Activated CD4-positive, alpha-beta memory T cell treated with anti-CD3 and anti-CD28 coated beads for 36 hours (primary cell): ENCODE results near the gene PHACTR1. TPM values are rescaled to one million over a fixed set of nuclear protein-coding genes. Genes with fewer than 3 reads are reported as not detected.
"Not testable (repeated sequence)": the region's sequence is repeated elsewhere in the genome, so short reads cannot be mapped to it uniquely, and the experiment has no call there.

Experiments
- CTCF ChIA-PET: fragments of 350-600 bp; sonication (Branson Sonifier 250); formaldehyde crosslinking; loops from one replicate; lab custom pipeline; 2021; ENCODE audit warnings: antibody characterized with exemption, inconsistent platforms; lab: Charles Lee
- POLR2A ChIA-PET: fragments of 350-600 bp; sonication (Branson Sonifier 250); formaldehyde crosslinking; loops from one replicate; lab custom pipeline; 2021; ENCODE audit warnings: antibody characterized with exemption; lab: Charles Lee
- DNase-seq: peaks from one replicate; pipeline ENCODE4 v3.0.0-alpha.2; 2020
- H3K27ac Mint-ChIP-seq: one replicate; pipeline ENCODE4 v1.8.0; 2021; ENCODE audit warnings: mixed read lengths
- H3K27me3 Mint-ChIP-seq: one replicate; pipeline ENCODE4 v1.8.0; 2021; ENCODE audit warnings: mixed read lengths
- H3K36me3 Mint-ChIP-seq: one replicate; pipeline ENCODE4 v1.8.0; 2021; ENCODE audit warnings: mixed read lengths
- H3K4me1 Mint-ChIP-seq: one replicate; pipeline ENCODE4 v1.8.0; 2021; ENCODE audit warnings: low read depth, mixed read lengths
- H3K4me3 Mint-ChIP-seq: one replicate; pipeline ENCODE4 v1.8.0; 2021; ENCODE audit warnings: mild to moderate bottlenecking, mixed read lengths
- H3K9me3 Mint-ChIP-seq: one replicate; pipeline ENCODE4 v1.8.0; 2021; ENCODE audit warnings: mixed read lengths
- intact Hi-C: fragments of 100-400 bp; cut with micrococcal nuclease; formaldehyde crosslinking; loops from one replicate; pipeline ENCODE4 v1.15.1; 2023
- total RNA-seq, 2 experiments: library from RNA; stranded (reverse); gene quantifications; one replicate each; pipeline ENCODE4 v1.2.3, GENCODE V29; 2021

PHACTR1 gene
- total RNA-seq, 2 experiments from 2014 or later, result not detected

- CTCF ChIA-PET, result no interaction called here
- intact Hi-C loops, result no loop called here
- no peak for DNase-seq
- H3K27me3 Mint-ChIP-seq, result peaks cover 16% of the 10 kb centered on the region
- H3K36me3 Mint-ChIP-seq, result no peaks in the 10 kb centered on the region
- H3K4me1 Mint-ChIP-seq, result no peaks in the 10 kb centered on the region
- no peaks in the 10 kb centered on the region for H3K9me3 Mint-ChIP-seq
- H3K27ac Mint-ChIP-seq, result no peak overlapping the region
- no peak overlapping the region for H3K4me3 Mint-ChIP-seq
- POLR2A ChIA-PET, result no interaction called here
Measured at GRCh38 chr6:12929678-12930077, 213.1 kb downstream of the PHACTR1 start.

DNA sequence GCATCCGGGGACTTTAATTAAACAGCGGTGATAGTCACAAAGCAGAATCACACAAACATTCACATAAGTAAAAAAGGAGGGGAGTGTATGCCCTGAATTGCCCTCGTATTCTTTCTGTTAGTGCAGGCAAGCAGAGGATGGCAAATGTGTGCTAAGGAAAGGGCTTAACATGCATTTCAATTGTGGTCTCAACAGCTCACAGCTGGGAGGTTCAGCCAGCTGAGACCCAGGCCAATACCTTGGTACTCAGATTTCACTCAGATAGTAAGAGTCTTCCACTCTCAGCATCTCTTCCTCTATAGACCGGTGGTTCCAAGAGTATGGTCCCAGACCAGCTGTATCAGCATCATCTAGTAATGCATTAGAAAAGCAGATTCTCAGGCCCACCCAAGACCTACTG is 215.1 kb downstream of the PHACTR1 start:
- Mint-ChIP-seq H3K4me3 (no peak overlapping the region), H3K9me3 (no peaks in the 10 kb centered on the region), H3K36me3 (no peaks in the 10 kb centered on the region), H3K27me3 (peaks cover 12% of the 10 kb centered on the region), H3K4me1 (no peaks in the 10 kb centered on the region), H3K27ac (no peak overlapping the region)
- no peak for DNase-seq
- CTCF ChIA-PET, result no interaction called here
- intact Hi-C loops, result no loop called here
- POLR2A ChIA-PET, result no interaction called here

DNA sequence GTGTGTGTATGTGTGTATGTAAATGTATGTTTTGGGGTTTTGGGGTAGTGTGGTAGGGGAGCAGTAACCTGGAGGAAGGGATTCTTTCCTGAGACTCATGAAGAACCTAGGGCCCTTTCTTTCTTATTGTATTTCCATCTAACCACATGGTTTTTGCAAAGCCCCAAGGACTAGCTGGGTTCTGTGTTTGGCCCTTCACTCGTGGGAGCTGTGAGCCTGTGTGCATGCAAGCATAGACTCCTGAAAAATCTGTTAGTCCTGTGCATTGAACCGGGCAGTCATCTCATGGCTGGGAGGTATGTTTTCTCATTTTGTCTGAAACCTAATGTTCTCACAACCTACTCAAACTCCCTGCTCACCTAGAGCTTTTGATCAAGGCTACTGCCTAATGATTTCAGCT is 219.1 kb downstream of the PHACTR1 start:
- intact Hi-C loops, result no loop called here
- CTCF ChIA-PET, result no interaction called here
- no peaks in the 10 kb centered on the region for H3K36me3 Mint-ChIP-seq

DNA sequence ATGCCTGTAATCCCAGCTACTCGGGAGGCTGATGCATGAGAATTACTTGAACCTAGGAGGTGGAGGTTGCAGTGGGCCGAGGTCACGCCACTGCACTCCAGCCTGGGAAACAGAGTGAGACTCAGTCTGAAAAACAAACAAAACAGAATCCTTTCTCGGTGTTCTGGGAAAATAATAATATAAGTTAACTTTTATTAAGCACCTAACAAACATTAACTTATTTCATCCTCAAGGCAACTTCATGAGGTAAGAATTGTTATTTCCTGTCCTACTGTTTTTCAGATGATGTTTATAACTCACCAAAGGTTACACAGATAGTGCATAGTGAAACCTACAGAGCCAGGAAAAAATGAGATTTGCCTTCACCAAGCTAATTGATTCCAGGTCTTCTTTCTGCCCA is 221.4 kb downstream of the PHACTR1 start:
- H3K27ac Mint-ChIP-seq, result no peak overlapping the region
- H3K36me3 Mint-ChIP-seq, result no peaks in the 10 kb centered on the region
- CTCF ChIA-PET, result no interaction called here
- no peak for DNase-seq
- peaks cover 12% of the 10 kb centered on the region for H3K27me3 Mint-ChIP-seq
- H3K4me1 Mint-ChIP-seq, result peaks cover 5% of the 10 kb centered on the region
- H3K4me3 Mint-ChIP-seq, result no peak overlapping the region
- intact Hi-C loops, result no loop called here
- no peaks in the 10 kb centered on the region for H3K9me3 Mint-ChIP-seq
- POLR2A ChIA-PET, result no interaction called here

More for the DNA sequence above, 219.1 kb downstream of the PHACTR1 start:
- Mint-ChIP-seq H3K27ac (no peak overlapping the region), H3K27me3 (peaks cover 7% of the 10 kb centered on the region), H3K4me1 (no peaks in the 10 kb centered on the region), H3K9me3 (no peaks in the 10 kb centered on the region), H3K4me3 (no peak overlapping the region)
- POLR2A ChIA-PET, result no interaction called here
- DNase-seq, result no peak

GRCh38 chr6:12939314-12939713 is 222.7 kb downstream of the PHACTR1 start:
- Mint-ChIP-seq H3K4me3 (no peak overlapping the region), H3K9me3 (no peaks in the 10 kb centered on the region), H3K4me1 (peaks cover 5% of the 10 kb centered on the region), H3K27ac (no peak overlapping the region), H3K36me3 (no peaks in the 10 kb centered on the region), H3K27me3 (peaks cover 12% of the 10 kb centered on the region)
- ChIA-PET POLR2A (no interaction called here), CTCF (no interaction called here)
- no peak for DNase-seq
- intact Hi-C loops, result no loop called here

DNA sequence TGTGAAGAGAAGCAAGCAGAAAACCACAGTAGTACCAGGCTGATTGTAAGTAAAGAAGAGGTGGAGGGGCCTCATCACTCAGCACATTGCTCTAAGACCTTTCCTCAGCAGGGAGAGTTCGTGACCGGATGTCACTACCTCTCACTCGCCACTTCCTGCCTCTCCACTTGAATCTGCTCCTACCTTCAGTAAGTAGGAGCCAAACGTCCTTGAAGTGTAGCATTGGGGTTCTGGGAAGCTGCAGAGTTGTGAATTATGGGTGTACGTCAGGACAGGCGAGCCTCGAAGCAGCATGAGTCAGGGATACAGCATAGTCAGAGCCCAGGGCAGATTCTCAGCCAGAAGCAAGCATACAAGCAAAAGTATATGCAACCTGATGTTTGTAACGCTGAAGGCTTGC is 224.9 kb downstream of the PHACTR1 start:
- Mint-ChIP-seq H3K36me3 (no peaks in the 10 kb centered on the region), H3K27me3 (peaks cover 20% of the 10 kb centered on the region), H3K4me3 (no peak overlapping the region), H3K27ac (no peak overlapping the region), H3K9me3 (no peaks in the 10 kb centered on the region), H3K4me1 (peaks cover 5% of the 10 kb centered on the region)
- intact Hi-C loops, result no loop called here
- ChIA-PET CTCF (no interaction called here), POLR2A (no interaction called here)
- peak; percentile 15 for DNase-seq

DNA sequence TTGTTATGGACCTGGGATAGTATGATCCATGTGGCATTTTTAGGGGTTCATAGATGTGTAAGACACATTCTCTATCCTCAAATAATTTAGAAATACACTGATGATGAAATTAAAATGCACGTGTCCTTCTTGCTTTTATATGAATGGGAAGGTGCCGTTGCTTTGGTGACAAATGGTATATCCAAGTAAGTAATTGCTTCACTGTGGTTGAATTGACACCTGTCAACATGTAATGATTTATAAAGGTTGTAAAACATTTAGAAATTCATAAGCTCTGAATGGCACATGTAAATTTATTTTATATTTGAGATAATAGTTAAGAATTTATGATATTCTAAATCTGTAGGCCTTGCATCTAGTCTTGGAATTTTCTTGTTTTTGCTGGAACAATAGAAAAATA is 227.0 kb downstream of the PHACTR1 start:
- intact Hi-C loops, result no loop called here
- Mint-ChIP-seq H3K36me3 (no peaks in the 10 kb centered on the region), H3K4me1 (peaks cover 5% of the 10 kb centered on the region), H3K27me3 (peaks cover 23% of the 10 kb centered on the region), H3K27ac (no peak overlapping the region), H3K4me3 (no peak overlapping the region), H3K9me3 (no peaks in the 10 kb centered on the region)
- ChIA-PET CTCF (no interaction called here), POLR2A (no interaction called here)
- DNase-seq, result no peak

DNA sequence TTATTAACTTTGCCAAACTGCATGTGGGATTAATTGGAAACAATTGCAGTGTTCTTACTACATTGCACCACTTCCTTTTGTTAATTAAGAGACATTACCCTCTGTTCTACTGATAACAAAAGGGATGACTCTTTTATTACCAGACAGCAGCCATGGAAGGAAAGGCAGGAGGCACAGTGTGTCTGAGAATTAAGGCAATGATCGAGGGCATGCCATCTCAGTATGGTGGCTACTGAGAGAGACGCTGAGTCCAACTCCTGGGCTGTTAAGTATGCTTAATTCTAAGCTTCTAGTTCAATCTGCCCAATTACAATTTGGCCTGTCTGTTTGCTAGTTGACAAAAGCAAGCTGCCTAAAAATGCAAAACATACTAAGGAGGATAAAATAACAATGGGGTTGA is 227.4 kb downstream of the PHACTR1 start:
- no peaks in the 10 kb centered on the region for H3K36me3 Mint-ChIP-seq
- H3K4me1 Mint-ChIP-seq, result peaks cover 5% of the 10 kb centered on the region
- no peak overlapping the region for H3K4me3 Mint-ChIP-seq
- POLR2A ChIA-PET, result no interaction called here
- DNase-seq, result no peak
- intact Hi-C loops, result no loop called here
- no peak overlapping the region for H3K27ac Mint-ChIP-seq
- H3K27me3 Mint-ChIP-seq, result peaks cover 23% of the 10 kb centered on the region
- H3K9me3 Mint-ChIP-seq, result no peaks in the 10 kb centered on the region
- CTCF ChIA-PET, result no interaction called here

GRCh38 chr6:12944528-12944927 is 228.0 kb downstream of the PHACTR1 start:
- DNase-seq, result not testable (repeated sequence)

DNA sequence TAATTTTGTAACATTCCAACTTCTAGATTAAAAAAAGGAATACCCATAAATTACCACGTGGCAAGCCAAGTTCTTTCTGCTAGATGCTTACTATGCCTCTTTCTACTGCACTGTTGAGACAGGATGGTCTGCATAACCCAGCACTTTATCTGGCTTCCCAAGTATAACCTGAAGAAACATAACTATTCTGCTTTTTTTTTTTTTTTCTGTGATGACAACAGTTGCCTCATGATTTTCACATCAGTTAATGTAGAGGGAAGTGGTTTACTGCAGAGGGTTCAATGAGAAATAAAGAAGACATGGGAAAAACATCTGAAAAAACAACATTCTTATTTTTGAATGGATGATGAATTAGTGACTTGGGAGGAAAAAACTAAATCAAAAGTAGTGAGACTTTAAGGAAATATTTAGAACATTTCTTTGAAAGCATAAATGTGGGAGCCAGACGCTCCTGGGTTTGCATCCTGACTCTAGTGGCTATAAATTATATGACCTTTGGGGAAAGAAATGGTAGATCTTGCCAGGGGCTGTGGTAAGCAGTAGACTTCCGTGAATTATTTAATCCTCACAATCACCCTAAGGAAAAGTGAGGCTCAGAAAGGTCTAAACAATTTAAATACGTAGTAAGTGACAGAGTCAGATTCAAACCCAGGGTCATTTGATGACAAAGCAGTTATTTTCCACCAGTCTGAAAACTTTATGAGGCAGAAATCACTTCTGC is 230.7 kb downstream of the PHACTR1 start:
- no peak for DNase-seq
- Mint-ChIP-seq H3K4me3 (no peak overlapping the region), H3K4me1 (no peaks in the 10 kb centered on the region), H3K27me3 (peaks cover 13% of the 10 kb centered on the region), H3K9me3 (no peaks in the 10 kb centered on the region), H3K36me3 (no peaks in the 10 kb centered on the region), H3K27ac (no peak overlapping the region)
- ChIA-PET POLR2A (no interaction called here), CTCF (no interaction called here)
- intact Hi-C loops, result no loop called here

More at GRCh38 chr6:12944528-12944927, 228.0 kb downstream of the PHACTR1 start:
- H3K27me3 Mint-ChIP-seq, result peaks cover 21% of the 10 kb centered on the region
- intact Hi-C loops, CTCF ChIA-PET, H3K9me3 Mint-ChIP-seq, H3K27ac Mint-ChIP-seq, POLR2A ChIA-PET, H3K4me1 Mint-ChIP-seq, H3K4me3 Mint-ChIP-seq, H3K36me3 Mint-ChIP-seq: not testable (repeated sequence)

GRCh38 chr6:12947967-12948366 is 231.4 kb downstream of the PHACTR1 start:
- H3K4me3 Mint-ChIP-seq, result no peak overlapping the region
- H3K27ac Mint-ChIP-seq, result no peak overlapping the region
- no peaks in the 10 kb centered on the region for H3K4me1 Mint-ChIP-seq
- peaks cover 14% of the 10 kb centered on the region for H3K27me3 Mint-ChIP-seq
- intact Hi-C loops, result no loop called here
- no peak for DNase-seq
- POLR2A ChIA-PET, result no interaction called here
- CTCF ChIA-PET, result no interaction called here
- H3K9me3 Mint-ChIP-seq, result no peaks in the 10 kb centered on the region
- H3K36me3 Mint-ChIP-seq, result no peaks in the 10 kb centered on the region

- no peak overlapping the region for H3K27ac Mint-ChIP-seq
- no peaks in the 10 kb centered on the region for H3K9me3 Mint-ChIP-seq
- POLR2A ChIA-PET, result no interaction called here
- CTCF ChIA-PET, result no interaction called here
- no peaks in the 10 kb centered on the region for H3K36me3 Mint-ChIP-seq
- no peak for DNase-seq
- H3K4me3 Mint-ChIP-seq, result no peak overlapping the region
- H3K27me3 Mint-ChIP-seq, result peaks cover 18% of the 10 kb centered on the region
- intact Hi-C loops, result no loop called here
- no peaks in the 10 kb centered on the region for H3K4me1 Mint-ChIP-seq
Measured at GRCh38 chr6:12950976-12951375, 234.4 kb downstream of the PHACTR1 start.

DNA sequence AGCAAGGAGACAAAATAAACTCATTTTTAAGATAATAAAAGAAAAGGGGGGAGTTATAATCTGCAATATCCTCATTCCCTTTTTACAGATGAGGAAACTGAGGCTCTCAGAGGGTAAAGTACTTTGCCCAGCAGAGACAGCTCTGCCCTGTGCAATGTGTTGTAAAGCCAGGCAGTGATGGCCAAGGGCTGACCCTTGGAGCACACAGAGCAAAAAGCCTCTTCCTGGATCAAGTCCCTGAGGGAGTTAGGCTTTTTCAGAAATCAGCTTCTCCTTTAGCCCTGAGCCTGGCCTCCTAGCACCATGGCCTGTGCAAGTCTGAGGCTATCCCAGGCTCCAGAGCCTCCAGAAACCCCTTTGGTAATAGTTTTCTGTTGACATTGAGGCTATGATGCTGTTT is 234.8 kb downstream of the PHACTR1 start:
- Mint-ChIP-seq H3K4me1 (peaks cover 3% of the 10 kb centered on the region), H3K27me3 (peaks cover 20% of the 10 kb centered on the region), H3K27ac (no peak overlapping the region), H3K9me3 (no peaks in the 10 kb centered on the region), H3K4me3 (no peak overlapping the region), H3K36me3 (no peaks in the 10 kb centered on the region)
- DNase-seq, result no peak
- ChIA-PET CTCF (no interaction called here), POLR2A (no interaction called here)
- intact Hi-C loops, result no loop called here
